ENCODE data around the gene DLX3. TPM values are rescaled to one million over a fixed set of nuclear protein-coding genes. Genes with fewer than 3 reads are reported as not detected.

Gene DLX3
- total RNA-seq, 1 donor, result not detected

DNA sequence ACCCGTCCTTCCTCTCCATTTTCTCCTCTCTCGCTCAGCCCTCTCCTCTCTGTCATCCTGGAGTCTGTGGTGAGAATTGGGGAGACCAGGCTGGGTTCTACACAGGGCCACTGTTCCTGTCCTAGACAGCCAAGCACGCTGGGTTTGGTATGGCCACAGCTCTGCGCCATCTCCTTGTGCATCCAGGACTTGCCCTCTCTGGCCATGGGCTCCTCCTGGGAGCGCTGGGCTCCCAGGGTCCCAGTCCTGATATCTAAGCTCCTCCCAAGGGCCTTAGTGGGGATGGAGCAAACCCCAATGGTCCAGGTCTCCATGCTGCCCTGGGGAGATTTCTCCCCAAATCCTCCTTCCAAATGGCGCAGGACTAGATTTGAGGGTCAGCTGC, 33.7 kb upstream of the DLX3 start:
- Histone ChIP-seq H3K27me3 (ENCODE audit: insufficient read depth, low read length) (peaks cover 7% of the 10 kb centered on the region), H3K4me1 (ENCODE audit: insufficient read depth, low read length) (peaks cover 9% of the 10 kb centered on the region), H3K9me3 (ENCODE audit: low read depth, low read length) (no peaks in the 10 kb centered on the region), H3K4me3 (ENCODE audit: low read length) (no peak overlapping the region)

DNA sequence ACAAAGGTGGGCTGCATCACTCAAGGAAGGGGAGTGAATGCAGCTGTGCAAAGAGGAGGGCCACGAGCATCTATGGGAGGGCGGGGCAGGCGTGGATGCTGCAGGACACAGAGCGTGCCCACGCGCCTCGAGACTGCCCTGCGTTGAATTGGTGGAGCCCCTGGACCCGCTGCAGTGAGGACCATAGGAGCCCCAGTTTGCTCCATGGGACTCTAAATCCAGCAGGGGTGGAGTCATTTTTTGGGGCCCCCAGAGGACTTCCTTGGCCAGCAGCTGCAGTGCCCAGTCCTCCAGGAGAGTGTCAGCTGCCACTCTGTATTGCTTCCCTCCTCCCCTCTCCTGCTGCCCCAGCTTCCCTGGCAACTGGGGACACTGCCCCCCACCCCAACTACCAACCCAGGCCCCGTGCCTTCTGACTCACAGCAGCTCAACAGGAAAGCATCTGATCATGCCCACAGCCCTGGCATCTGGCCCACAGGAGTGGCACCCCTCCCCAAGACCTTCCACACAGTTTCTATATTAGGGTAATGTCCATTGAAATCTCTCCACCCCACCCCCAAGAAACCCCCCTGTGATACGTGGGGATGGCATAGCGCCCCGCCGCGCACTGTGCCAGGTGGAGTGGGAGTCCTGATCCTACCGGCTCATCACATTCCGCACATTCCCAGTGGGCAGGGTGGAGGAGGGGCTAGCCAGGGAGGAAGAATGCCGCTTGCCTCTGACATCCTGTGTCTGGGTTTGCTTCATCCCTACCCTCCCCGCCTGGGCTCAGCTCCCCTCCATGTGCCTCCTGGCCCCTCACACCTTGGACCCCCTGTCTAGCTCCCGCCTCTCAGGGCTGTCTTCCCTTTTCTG, 33.1 kb upstream of the DLX3 start:
- Histone ChIP-seq H3K9me3 (ENCODE audit: low read depth, low read length) (no peaks in the 10 kb centered on the region), H3K27me3 (ENCODE audit: insufficient read depth, low read length) (peaks cover 7% of the 10 kb centered on the region), H3K4me1 (ENCODE audit: insufficient read depth, low read length) (peaks cover 9% of the 10 kb centered on the region), H3K4me3 (ENCODE audit: low read length) (no peak overlapping the region)

- Histone ChIP-seq H3K4me3 (ENCODE audit: low read length) (no peak overlapping the region), H3K4me1 (ENCODE audit: insufficient read depth, low read length) (peaks cover 9% of the 10 kb centered on the region), H3K9me3 (ENCODE audit: low read depth, low read length) (no peaks in the 10 kb centered on the region), H3K27me3 (ENCODE audit: insufficient read depth, low read length) (peaks cover 7% of the 10 kb centered on the region)
Observed at GRCh38 chr17:50027172-50027880, 32.3 kb upstream of the DLX3 start.

GRCh38 chr17:50026837-50027171, 31.8 kb upstream of the DLX3 start:
- H3K4me3 ChIP-seq (ENCODE audit: low read length), result no peak overlapping the region
- H3K9me3 ChIP-seq (ENCODE audit: low read depth, low read length), result no peaks in the 10 kb centered on the region
- H3K4me1 ChIP-seq (ENCODE audit: insufficient read depth, low read length), result peaks cover 9% of the 10 kb centered on the region
- H3K27me3 ChIP-seq (ENCODE audit: insufficient read depth, low read length), result peaks cover 7% of the 10 kb centered on the region

GRCh38 chr17:50026046-50026675, 31.1 kb upstream of the DLX3 start:
- peaks cover 7% of the 10 kb centered on the region for H3K27me3 ChIP-seq (ENCODE audit: insufficient read depth, low read length)
- H3K9me3 ChIP-seq (ENCODE audit: low read depth, low read length), result no peaks in the 10 kb centered on the region
- H3K4me3 ChIP-seq (ENCODE audit: low read length), result no peak overlapping the region
- peaks cover 9% of the 10 kb centered on the region for H3K4me1 ChIP-seq (ENCODE audit: insufficient read depth, low read length)

DNA sequence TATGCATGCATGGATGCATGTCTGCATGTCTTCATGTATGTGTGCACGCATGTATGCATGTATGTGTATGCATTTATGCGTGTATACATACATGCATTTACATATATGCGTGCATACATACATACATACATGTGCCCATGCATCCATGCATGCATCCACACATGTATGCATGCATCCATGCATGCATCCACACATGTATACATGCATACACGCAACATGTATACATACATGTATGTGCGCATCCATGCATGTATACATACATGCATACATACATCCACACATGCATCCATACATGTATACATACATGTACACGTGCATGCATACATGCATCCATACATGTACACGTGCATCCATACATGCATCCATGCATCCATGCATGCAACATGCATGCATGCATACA, 29.8 kb upstream of the DLX3 start:
- Histone ChIP-seq H3K27me3 (ENCODE audit: insufficient read depth, low read length) (peaks cover 7% of the 10 kb centered on the region), H3K4me1 (ENCODE audit: insufficient read depth, low read length) (peaks cover 9% of the 10 kb centered on the region), H3K9me3 (ENCODE audit: low read depth, low read length) (no peaks in the 10 kb centered on the region), H3K4me3 (ENCODE audit: low read length) (no peak overlapping the region)

DNA sequence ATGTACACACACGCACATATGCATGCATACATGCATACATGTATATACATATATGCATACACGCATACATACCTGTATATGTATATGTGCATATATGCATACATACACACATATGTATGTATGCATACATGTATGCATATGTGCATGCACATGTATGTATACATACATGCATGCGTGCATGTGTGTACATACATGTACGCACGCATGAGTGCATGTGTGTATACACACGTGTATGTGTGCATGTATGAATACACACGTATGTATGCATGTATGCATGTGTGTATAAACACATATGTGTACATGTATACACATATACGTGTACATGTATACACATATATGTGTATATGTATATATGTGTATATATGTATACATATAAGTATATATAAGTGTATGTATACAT, 28.5 kb upstream of the DLX3 start:
- Histone ChIP-seq H3K27me3 (ENCODE audit: insufficient read depth, low read length) (peaks cover 7% of the 10 kb centered on the region), H3K9me3 (ENCODE audit: low read depth, low read length) (no peaks in the 10 kb centered on the region), H3K4me1 (ENCODE audit: insufficient read depth, low read length) (peaks cover 9% of the 10 kb centered on the region), H3K4me3 (ENCODE audit: low read length) (no peak overlapping the region)

- H3K27me3 ChIP-seq (ENCODE audit: insufficient read depth, low read length), result peaks cover 3% of the 10 kb centered on the region
- no peaks in the 10 kb centered on the region for H3K9me3 ChIP-seq (ENCODE audit: low read depth, low read length)
- H3K4me1 ChIP-seq (ENCODE audit: insufficient read depth, low read length), result peaks cover 7% of the 10 kb centered on the region
- no peak overlapping the region for H3K4me3 ChIP-seq (ENCODE audit: low read length)
Observed at GRCh38 chr17:50022463-50023130, 27.6 kb upstream of the DLX3 start.

DNA sequence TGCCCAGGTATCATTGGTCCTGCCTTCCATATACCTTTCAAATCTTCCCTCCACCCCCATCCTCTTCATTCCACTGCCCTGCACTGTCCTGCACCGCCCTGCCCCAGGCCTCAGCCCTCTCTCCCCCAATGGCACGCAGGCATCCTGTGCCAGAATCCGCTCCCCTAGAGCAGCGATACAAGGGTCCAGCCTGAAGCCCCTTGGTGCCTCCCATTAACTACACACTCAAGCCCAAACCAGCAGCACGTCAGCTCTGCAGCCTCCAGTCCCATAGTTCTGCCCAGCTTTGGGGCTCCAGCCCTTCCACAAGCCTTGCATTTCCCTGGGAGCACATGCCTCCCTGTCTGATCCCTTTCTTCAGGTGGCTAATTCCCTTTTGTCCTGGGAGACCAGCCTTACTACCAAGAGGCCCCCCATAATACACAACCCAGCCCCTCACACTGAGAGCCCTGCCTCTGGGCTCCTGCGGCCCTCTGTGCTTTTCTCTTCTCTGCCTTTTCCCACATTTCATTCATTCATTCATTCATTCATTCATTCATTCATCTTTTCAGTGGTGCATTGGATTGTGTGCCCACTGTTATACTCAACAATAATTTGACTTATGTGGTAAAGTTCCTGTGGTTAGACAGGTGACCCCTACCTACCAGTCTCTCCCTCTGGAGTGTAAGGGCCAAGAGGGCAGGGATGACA, 26.8 kb upstream of the DLX3 start:
- H3K4me3 ChIP-seq (ENCODE audit: low read length), result no peak overlapping the region
- no peaks in the 10 kb centered on the region for H3K9me3 ChIP-seq (ENCODE audit: low read depth, low read length)
- no peaks in the 10 kb centered on the region for H3K27me3 ChIP-seq (ENCODE audit: insufficient read depth, low read length)
- no peaks in the 10 kb centered on the region for H3K4me1 ChIP-seq (ENCODE audit: insufficient read depth, low read length)

- Histone ChIP-seq H3K27me3 (ENCODE audit: insufficient read depth, low read length) (peaks cover 4% of the 10 kb centered on the region), H3K4me1 (ENCODE audit: insufficient read depth, low read length) (no peaks in the 10 kb centered on the region), H3K9me3 (ENCODE audit: low read depth, low read length) (no peaks in the 10 kb centered on the region), H3K4me3 (ENCODE audit: low read length) (no peak overlapping the region)
Observed at GRCh38 chr17:50020841-50021599, 26.0 kb upstream of the DLX3 start.

DNA sequence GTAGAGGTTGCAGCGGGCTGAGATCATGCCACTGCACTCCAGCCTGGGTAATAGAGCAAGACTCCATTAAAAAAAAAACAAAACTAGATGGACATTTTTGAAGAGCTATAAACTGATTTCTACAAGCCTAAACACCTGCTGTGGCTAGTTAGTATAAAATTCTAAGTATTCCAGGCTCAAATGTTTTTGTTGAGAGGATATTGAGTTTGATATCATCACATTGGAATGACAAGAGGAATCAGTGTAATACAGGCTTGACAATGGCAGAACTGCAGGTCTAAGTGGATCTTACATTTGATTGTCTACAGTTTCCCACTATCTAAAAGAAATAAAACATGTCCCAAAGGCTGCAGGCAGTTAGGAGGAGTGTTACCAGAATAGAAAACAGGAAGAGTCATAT, 23.9 kb upstream of the DLX3 start:
- Histone ChIP-seq H3K4me1 (ENCODE audit: insufficient read depth, low read length) (no peaks in the 10 kb centered on the region), H3K27me3 (ENCODE audit: insufficient read depth, low read length) (peaks cover 4% of the 10 kb centered on the region), H3K9me3 (ENCODE audit: low read depth, low read length) (no peaks in the 10 kb centered on the region), H3K4me3 (ENCODE audit: low read length) (no peak overlapping the region)

GRCh38 chr17:50015146-50015545, 20.1 kb upstream of the DLX3 start:
- no peaks in the 10 kb centered on the region for H3K4me1 ChIP-seq (ENCODE audit: insufficient read depth, low read length)
- H3K4me3 ChIP-seq (ENCODE audit: low read length), result no peak overlapping the region
- peaks cover 25% of the 10 kb centered on the region for H3K27me3 ChIP-seq (ENCODE audit: insufficient read depth, low read length)
- peaks cover 13% of the 10 kb centered on the region for H3K9me3 ChIP-seq (ENCODE audit: low read depth, low read length)

DNA sequence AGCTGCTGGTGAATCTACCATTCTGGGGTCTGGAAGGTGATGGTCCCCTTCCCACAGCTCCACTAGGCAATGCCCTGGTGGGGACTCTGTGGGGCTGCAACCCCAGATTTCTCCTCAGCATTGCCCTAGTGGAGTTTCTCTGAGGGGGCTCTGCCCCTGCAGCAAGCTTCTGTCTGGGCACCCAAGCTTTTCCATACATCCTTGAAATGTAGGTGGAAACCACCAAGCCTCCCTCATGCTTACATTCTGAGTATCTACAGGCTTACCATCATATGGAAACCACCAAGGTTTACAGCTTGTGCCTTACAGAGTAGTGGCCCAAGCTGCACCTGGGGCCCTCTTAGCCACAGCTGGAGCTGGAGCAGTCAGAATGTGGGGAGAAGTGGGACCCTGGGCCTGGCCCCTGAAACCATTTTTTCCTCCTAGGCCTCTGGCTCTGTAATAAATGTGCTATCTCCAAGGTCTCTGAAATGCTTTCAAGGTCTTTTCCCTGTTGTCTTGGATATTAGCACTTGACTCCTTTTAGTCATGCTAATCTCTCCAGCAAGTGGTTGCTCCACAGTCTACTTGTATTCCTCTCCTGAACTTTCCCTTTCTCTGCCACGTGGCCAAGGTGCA, 19.6 kb upstream of the DLX3 start:
- no peak overlapping the region for H3K4me3 ChIP-seq (ENCODE audit: low read length)
- peaks cover 13% of the 10 kb centered on the region for H3K9me3 ChIP-seq (ENCODE audit: low read depth, low read length)
- H3K27me3 ChIP-seq (ENCODE audit: insufficient read depth, low read length), result peaks cover 25% of the 10 kb centered on the region
- no peaks in the 10 kb centered on the region for H3K4me1 ChIP-seq (ENCODE audit: insufficient read depth, low read length)

GRCh38 chr17:50013079-50013478, 18.1 kb upstream of the DLX3 start:
- Histone ChIP-seq H3K4me3 (ENCODE audit: low read length) (no peak overlapping the region), H3K9me3 (ENCODE audit: low read depth, low read length) (peaks cover 13% of the 10 kb centered on the region), H3K4me1 (ENCODE audit: insufficient read depth, low read length) (no peaks in the 10 kb centered on the region), H3K27me3 (ENCODE audit: insufficient read depth, low read length) (peaks cover 34% of the 10 kb centered on the region)

All from mononuclear cell (primary cell).